OCI-LY7 (cell line): ENCODE results near the gene GEN1.

Source experiments
- CTCF ChIP-seq: fragments of 200-600 bp; sonication (generic); conservative IDR thresholded peaks from 2 replicates; pipeline ENCODE4 v1.5.1; 2014; ENCODE audit warnings: mild to moderate bottlenecking, antibody characterized with exemption, low read length, moderate library complexity, mixed read lengths
- EZH2phosphoT487 ChIP-seq: fragments of 200-600 bp; sonication (generic); IDR thresholded peaks from 2 replicates; pipeline ENCODE4 v1.6.1; 2018; ENCODE audit warnings: low read depth, borderline replicate concordance, mild to moderate bottlenecking, mixed run types, antibody characterized with exemption, low read length, moderate library complexity, mixed read lengths

GRCh38 chr2:17804358-17804757 is 50.4 kb downstream of the GEN1 start:
- no peak for TF ChIP-seq CTCF
- TF ChIP-seq EZH2phosphoT487, result no peak
